GM10847 (cell line): ENCODE data around the gene ZNF598.

Experiments
- POLR2A ChIP-seq: IDR thresholded peaks from 2 replicates; pipeline ENCODE4 v1.6.1; 2011; ENCODE audit not compliant: insufficient read length; ENCODE audit errors: extremely low read depth

The ZNF598 gene

GRCh38 chr16:1992704-1993317, 16.8 kb downstream of the ZNF598 start:
- no peak for TF ChIP-seq POLR2A

- TF ChIP-seq POLR2A, result peak; percentile 43
These were observed 17.5 kb downstream of the ZNF598 start for GRCh38 chr16:1991948-1992703.

GRCh38 chr16:1991588-1991947, 18.1 kb downstream of the ZNF598 start:
- no peak for TF ChIP-seq POLR2A

GRCh38 chr16:1991135-1991551, 18.5 kb downstream of the ZNF598 start:
- TF ChIP-seq POLR2A, result no peak

GRCh38 chr16:1990351-1991134, 19.1 kb downstream of the ZNF598 start:
- TF ChIP-seq POLR2A, result no peak

- no peak for TF ChIP-seq POLR2A
These were observed 19.6 kb downstream of the ZNF598 start for GRCh38 chr16:1990101-1990350.

- no peak for TF ChIP-seq POLR2A
These were observed 20.2 kb downstream of the ZNF598 start, which contains the start of gene SYNGR3 for GRCh38 chr16:1989209-1990100. SYNGR3 (plus strand) TSS chr16:1989970; CDS start chr16:1990103, 133 bp downstream.

- no peak for TF ChIP-seq POLR2A
These were observed 22.4 kb downstream of the ZNF598 start for GRCh38 chr16:1987198-1987597.

GRCh38 chr16:1985466-1986150, 24.0 kb downstream of the ZNF598 start:
- no peak for TF ChIP-seq POLR2A

- no peak for TF ChIP-seq POLR2A
These were observed 25.0 kb downstream of the ZNF598 start for GRCh38 chr16:1984347-1985225.

- TF ChIP-seq POLR2A, result peak; percentile 87
These were observed 25.9 kb downstream of the ZNF598 start, which contains the start of gene GFER for GRCh38 chr16:1983544-1984346. GFER (plus strand) TSS chr16:1984193; CDS start chr16:1984219, 26 bp downstream.

- TF ChIP-seq POLR2A, result no peak
These were observed 26.6 kb downstream of the ZNF598 start for GRCh38 chr16:1982991-1983543.

GRCh38 chr16:1982013-1982433, 27.6 kb downstream of the ZNF598 start:
- no peak for TF ChIP-seq POLR2A

GRCh38 chr16:1981398-1981836, 28.2 kb downstream of the ZNF598 start, which contains the start of gene NOXO1:
NOXO1 (minus strand) TSS chr16:1981469; CDS start chr16:1981179, 290 bp downstream.
- TF ChIP-seq POLR2A, result no peak
